IPS-18a (cell line): ENCODE results near the gene AGAP3.
A peak's percentile ranks its signal among the peaks of the same experiment; 100 is the strongest.

Experiments used
- H3K27ac ChIP-seq: one replicate; pipeline ENCODE4 v1.5.1; 2013; ENCODE audit warnings: low read length
- H3K27me3 ChIP-seq: one replicate; pipeline ENCODE4 v1.6.1; 2013; ENCODE audit warnings: mild to moderate bottlenecking, low read length; ENCODE audit not compliant: control insufficient read depth, insufficient read depth
- H3K36me3 ChIP-seq: one replicate; pipeline ENCODE4 v1.6.1; 2013; ENCODE audit warnings: low read depth, low read length; ENCODE audit not compliant: control insufficient read depth
- H3K4me1 ChIP-seq: one replicate; pipeline ENCODE4 v1.6.1; 2013; ENCODE audit warnings: low read depth, low read length; ENCODE audit not compliant: control insufficient read depth
- H3K4me3 ChIP-seq: one replicate; pipeline ENCODE4 v1.5.1; 2013; ENCODE audit warnings: low read length
- H3K9ac ChIP-seq: one replicate; pipeline ENCODE4 v1.6.1; 2013; ENCODE audit warnings: mild to moderate bottlenecking, low read length, moderate library complexity
- H3K9me3 ChIP-seq: one replicate; pipeline ENCODE4 v1.6.1; 2013; ENCODE audit warnings: low read depth, low read length; ENCODE audit not compliant: control insufficient read depth

AGAP3 gene

DNA sequence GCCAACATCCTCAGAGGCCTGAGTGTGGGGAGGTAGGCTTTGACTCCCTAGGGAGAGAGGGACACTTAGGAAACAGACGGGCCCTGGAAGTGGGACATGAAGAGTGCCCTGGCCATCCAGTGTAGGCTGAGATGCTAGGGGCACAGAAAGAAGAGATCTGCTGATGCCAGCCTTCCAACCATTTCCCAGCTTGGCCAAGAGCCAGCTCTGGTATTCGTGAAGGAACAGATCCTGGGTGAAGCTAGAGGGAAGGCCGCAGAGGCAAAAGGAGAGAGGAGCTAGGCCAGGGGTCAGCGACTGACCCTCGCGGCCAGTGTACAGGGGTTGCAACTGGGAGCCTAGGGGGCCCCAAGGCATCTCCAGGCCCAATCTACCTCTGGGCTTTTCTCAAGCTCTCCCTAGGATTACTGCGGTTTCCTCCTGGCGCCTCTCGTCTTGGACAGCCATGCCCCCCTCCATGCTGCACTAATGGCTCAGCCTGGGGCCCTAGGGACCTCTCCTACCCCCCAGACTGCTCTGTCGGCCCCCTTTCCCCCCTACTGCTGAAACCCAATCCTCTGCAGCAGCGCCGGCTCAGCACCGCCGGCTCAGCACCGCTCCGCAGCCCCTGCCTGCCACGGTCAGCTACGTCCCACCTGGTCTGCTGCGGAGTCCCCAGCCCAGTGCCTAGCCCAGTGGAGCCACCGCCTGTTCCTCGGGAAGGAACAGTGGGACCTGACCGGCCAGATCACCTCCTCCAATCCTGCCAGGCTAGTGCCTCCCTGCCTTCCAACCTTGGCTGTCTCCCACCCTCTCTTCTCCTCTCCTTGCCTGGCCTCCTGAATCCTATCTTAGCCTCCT is 38.1 kb upstream of the AGAP3 start, which contains the start of gene ASIC3:
Gene ASIC3 (plus strand): TSS at position 556 of the 840 bp plus-strand sequence. CDS start 355 bp downstream, outside the sequence.
- Histone ChIP-seq H3K4me1 (no peaks in the 10 kb centered on the region), H3K9me3 (no peaks in the 10 kb centered on the region), H3K9ac (no peak within 1 kb of the TSS), H3K4me3 (no peak within 1 kb of the TSS), H3K27me3 (peaks cover 33% of the 10 kb centered on the region), H3K36me3 (no peaks in the 10 kb centered on the region), H3K27ac (no peak within 1 kb of the TSS)

- Histone ChIP-seq H3K9ac (no peak overlapping the region), H3K4me3 (no peak overlapping the region), H3K9me3 (no peaks in the 10 kb centered on the region), H3K36me3 (no peaks in the 10 kb centered on the region), H3K27me3 (peaks cover 33% of the 10 kb centered on the region), H3K4me1 (no peaks in the 10 kb centered on the region), H3K27ac (no peak overlapping the region)
Measured at GRCh38 chr7:151048911-151049463, 37.3 kb upstream of the AGAP3 start.

GRCh38 chr7:151051108-151051507 is 35.2 kb upstream of the AGAP3 start:
- Histone ChIP-seq H3K27ac (no peak overlapping the region), H3K4me1 (no peaks in the 10 kb centered on the region), H3K27me3 (peaks cover 39% of the 10 kb centered on the region), H3K9ac (no peak overlapping the region), H3K9me3 (no peaks in the 10 kb centered on the region), H3K4me3 (peak overlapping the region; percentile 22), H3K36me3 (no peaks in the 10 kb centered on the region)

- no peaks in the 10 kb centered on the region for H3K36me3 ChIP-seq
- peaks cover 52% of the 10 kb centered on the region for H3K27me3 ChIP-seq
- no peak overlapping the region for H3K9ac ChIP-seq
- no peak overlapping the region for H3K27ac ChIP-seq
- H3K9me3 ChIP-seq = no peaks in the 10 kb centered on the region
- H3K4me3 ChIP-seq = no peak overlapping the region
- peaks cover 6% of the 10 kb centered on the region for H3K4me1 ChIP-seq
Measured at GRCh38 chr7:151053096-151053495, 33.2 kb upstream of the AGAP3 start.

- no peak overlapping the region for H3K27ac ChIP-seq
- no peak overlapping the region for H3K9ac ChIP-seq
- no peaks in the 10 kb centered on the region for H3K9me3 ChIP-seq
- H3K27me3 ChIP-seq = peaks cover 55% of the 10 kb centered on the region
- H3K36me3 ChIP-seq = no peaks in the 10 kb centered on the region
- no peak overlapping the region for H3K4me3 ChIP-seq
- H3K4me1 ChIP-seq = peaks cover 11% of the 10 kb centered on the region
Measured at GRCh38 chr7:151053751-151054150, 32.5 kb upstream of the AGAP3 start.

- H3K4me3 ChIP-seq = no peak overlapping the region
- no peaks in the 10 kb centered on the region for H3K9me3 ChIP-seq
- no peak overlapping the region for H3K9ac ChIP-seq
Measured at GRCh38 chr7:151056283-151056665, 30.0 kb upstream of the AGAP3 start.

DNA sequence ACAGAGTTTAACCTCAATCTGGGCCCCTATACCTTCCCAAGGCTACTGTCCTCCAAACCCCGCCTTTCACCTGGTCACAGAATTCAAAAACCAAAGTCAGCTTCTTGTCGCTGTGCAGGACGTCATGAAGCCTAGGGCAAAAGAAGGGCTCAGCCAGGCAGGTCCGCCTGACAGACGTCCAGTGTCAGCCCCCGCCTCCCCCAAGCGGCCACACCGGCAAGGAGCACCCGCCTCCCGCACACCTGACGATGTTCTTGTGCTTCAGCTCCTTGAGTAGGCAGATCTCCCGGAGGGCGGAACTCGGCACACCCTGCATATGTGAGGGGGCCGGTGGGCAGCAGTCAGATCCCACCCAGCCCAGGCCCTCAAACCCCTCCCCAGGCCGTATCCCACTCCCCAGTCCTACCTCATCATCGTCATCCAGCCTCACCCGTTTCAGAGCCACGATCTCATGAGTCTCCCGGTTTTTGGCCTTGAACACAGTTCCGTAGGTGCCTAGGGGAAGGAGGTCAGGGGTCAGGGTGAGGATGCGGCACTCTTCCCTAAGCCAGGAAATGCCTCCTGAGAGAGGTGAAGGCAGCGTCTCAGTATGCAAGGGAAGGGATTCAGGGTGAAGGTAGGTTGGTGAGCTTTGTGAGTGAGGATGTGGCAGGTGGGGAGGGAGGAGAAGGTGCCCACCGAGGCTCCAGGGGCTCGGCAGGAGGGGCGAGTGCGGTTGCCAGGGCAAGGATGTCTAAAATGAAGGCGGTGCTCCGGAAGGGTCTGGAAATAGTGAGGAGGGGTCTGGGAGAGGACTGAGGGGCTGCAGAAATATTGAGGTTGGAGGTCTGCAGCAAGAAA is 29.4 kb upstream of the AGAP3 start:
- Histone ChIP-seq H3K27me3 (peaks cover 49% of the 10 kb centered on the region), H3K4me3 (peak overlapping the region; percentile 84), H3K9ac (no peak overlapping the region), H3K36me3 (no peaks in the 10 kb centered on the region), H3K9me3 (no peaks in the 10 kb centered on the region), H3K4me1 (peaks cover 28% of the 10 kb centered on the region), H3K27ac (no peak overlapping the region)

More at GRCh38 chr7:151056283-151056665, 30.0 kb upstream of the AGAP3 start:
- Histone ChIP-seq H3K27ac (no peak overlapping the region), H3K36me3 (no peaks in the 10 kb centered on the region), H3K27me3 (peaks cover 50% of the 10 kb centered on the region), H3K4me1 (peaks cover 22% of the 10 kb centered on the region)

GRCh38 chr7:151057506-151057988 is 28.7 kb upstream of the AGAP3 start, which contains the start of gene CDK5:
Gene CDK5 (minus strand): TSS chr7:151057897. CDS start chr7:151057848, 49 bp downstream.
- Histone ChIP-seq H3K9ac (peak within 1 kb of the TSS; percentile 29), H3K27ac (no peak within 1 kb of the TSS), H3K9me3 (no peaks in the 10 kb centered on the region), H3K4me3 (peak within 1 kb of the TSS; percentile 84), H3K36me3 (no peaks in the 10 kb centered on the region), H3K27me3 (peaks cover 43% of the 10 kb centered on the region), H3K4me1 (peaks cover 31% of the 10 kb centered on the region)

- H3K27me3 ChIP-seq = peaks cover 40% of the 10 kb centered on the region
- no peak overlapping the region for H3K27ac ChIP-seq
- peak overlapping the region; percentile 84 for H3K4me3 ChIP-seq
- H3K9me3 ChIP-seq = no peaks in the 10 kb centered on the region
- H3K4me1 ChIP-seq = peaks cover 31% of the 10 kb centered on the region
- H3K36me3 ChIP-seq = no peaks in the 10 kb centered on the region
- H3K9ac ChIP-seq = peak overlapping the region; percentile 29
Measured at GRCh38 chr7:151057989-151058780, 28.1 kb upstream of the AGAP3 start.

DNA sequence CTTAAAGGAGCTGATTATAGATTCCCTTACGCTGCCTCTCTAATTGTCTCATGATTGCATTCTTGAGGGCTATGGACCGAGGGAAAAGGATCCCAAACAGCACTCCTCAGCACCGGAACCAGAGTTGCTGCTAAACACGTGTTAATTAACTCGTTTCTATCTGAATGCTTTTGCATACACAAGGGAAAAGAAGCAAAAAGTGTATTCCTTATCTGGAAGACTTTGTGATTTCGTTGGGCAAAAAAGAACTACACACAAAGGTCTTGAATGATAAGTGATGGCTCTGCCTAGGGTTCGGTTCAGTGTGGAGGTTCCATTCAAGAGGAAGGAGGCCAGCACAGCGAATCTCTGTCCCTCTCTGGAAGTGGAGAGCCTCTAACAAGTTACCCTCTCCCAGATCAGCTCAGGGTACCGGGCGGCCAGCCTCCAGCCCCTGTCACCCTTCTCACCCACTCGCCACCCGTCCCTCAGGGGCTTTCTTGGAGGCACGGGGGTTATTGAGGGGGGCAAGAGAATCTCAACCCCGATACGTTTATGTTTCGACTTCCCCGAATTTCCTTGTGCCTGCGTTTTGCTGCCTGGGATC is 27.4 kb upstream of the AGAP3 start:
- Histone ChIP-seq H3K27ac (no peak overlapping the region), H3K36me3 (no peaks in the 10 kb centered on the region), H3K27me3 (peaks cover 40% of the 10 kb centered on the region), H3K4me3 (peak overlapping the region; percentile 78), H3K9ac (peak overlapping the region; percentile 29), H3K4me1 (peaks cover 31% of the 10 kb centered on the region), H3K9me3 (no peaks in the 10 kb centered on the region)
